Colon (tissue), 2 donors: ENCODE data around the gene ANO6.
"Not testable (repeated sequence)": the region's sequence is repeated elsewhere in the genome, so short reads cannot be mapped to it uniquely, and the experiment has no call there.

Experiments
- FAIRE-seq: peaks from 2 replicates; lab custom pipeline; 2012; peaks lifted over from hg19 to GRCh38; lab: Jason Lieb, UNC
- donor health status: control.
- donor health status: control.

The ANO6 gene

GRCh38 chr12:45236383-45236782, 20.5 kb downstream of the ANO6 start:
- not testable (repeated sequence) for FAIRE-seq

GRCh38 chr12:45242180-45242579, 26.3 kb downstream of the ANO6 start:
- no peak for FAIRE-seq

- no peak for FAIRE-seq
Measured at GRCh38 chr12:45243963-45244362, 28.1 kb downstream of the ANO6 start.

- FAIRE-seq = no peak
Measured at GRCh38 chr12:45244561-45245343, 28.9 kb downstream of the ANO6 start.

- no peak for FAIRE-seq
Measured at GRCh38 chr12:45246236-45246635, 30.3 kb downstream of the ANO6 start.

GRCh38 chr12:45247589-45247988, 31.7 kb downstream of the ANO6 start:
- no peak for FAIRE-seq

GRCh38 chr12:45248095-45248494, 32.2 kb downstream of the ANO6 start:
- FAIRE-seq = no peak

GRCh38 chr12:45254254-45254653, 38.4 kb downstream of the ANO6 start:
- no peak for FAIRE-seq

- no peak for FAIRE-seq
Measured at GRCh38 chr12:45256721-45257120, 40.8 kb downstream of the ANO6 start.

- no peak for FAIRE-seq
Measured at GRCh38 chr12:45257185-45257930, 41.5 kb downstream of the ANO6 start.

- no peak for FAIRE-seq
Measured at GRCh38 chr12:45259675-45260074, 43.8 kb downstream of the ANO6 start.

- no peak for FAIRE-seq
Measured at GRCh38 chr12:45260104-45260815, 44.4 kb downstream of the ANO6 start.

GRCh38 chr12:45260854-45261253, 45.0 kb downstream of the ANO6 start:
- FAIRE-seq = no peak

GRCh38 chr12:45262185-45262584, 46.3 kb downstream of the ANO6 start:
- FAIRE-seq = not testable (repeated sequence)

- no peak for FAIRE-seq
Measured at GRCh38 chr12:45263587-45263986, 47.7 kb downstream of the ANO6 start.

- FAIRE-seq = no peak
Measured at GRCh38 chr12:45268672-45269411, 52.9 kb downstream of the ANO6 start.

- no peak for FAIRE-seq
Measured at GRCh38 chr12:45269412-45269751, 53.5 kb downstream of the ANO6 start.

- FAIRE-seq = no peak
Measured at GRCh38 chr12:45270951-45271350, 55.1 kb downstream of the ANO6 start.

- no peak for FAIRE-seq
Measured at GRCh38 chr12:45273717-45274271, 57.9 kb downstream of the ANO6 start.

GRCh38 chr12:45276154-45276755, 60.4 kb downstream of the ANO6 start:
- FAIRE-seq = no peak

GRCh38 chr12:45278447-45278846, 62.6 kb downstream of the ANO6 start:
- no peak for FAIRE-seq
